Erythroblast (primary cell): ENCODE measurements around the gene MAN1B1.

Source experiments
- DNase-seq, 2 experiments: peaks; one replicate each; lab custom pipeline; 2025; lab: John Stamatoyannopoulos, UW
- GATA1 ChIP-seq: IDR thresholded peaks from 2 replicates; pipeline ENCODE4 v1.6.1; 2011; ENCODE audit warnings: low read depth, mild to moderate bottlenecking, control low read depth, low read length, moderate library complexity
- POLR2A ChIP-seq: IDR thresholded peaks from 2 replicates; pipeline ENCODE4 v1.6.1; 2011; ENCODE audit warnings: mild to moderate bottlenecking, low read length

MAN1B1 gene

GRCh38 chr9:137138058-137138721 lies 51.4 kb downstream of the MAN1B1 start:
- TF ChIP-seq GATA1 (no peak), POLR2A (no peak)
- peak in 1 of 2 experiments; percentile 24 for DNase-seq

GRCh38 chr9:137138722-137139467 lies 52.1 kb downstream of the MAN1B1 start, which contains the start of gene GRIN1:
GRIN1 (plus strand) TSS chr9:137139154; CDS start chr9:137139487, 333 bp downstream.
- DNase-seq = peak; percentile 55 to 64
- TF ChIP-seq GATA1 (no peak), POLR2A (no peak)

- DNase-seq = no peak
- TF ChIP-seq POLR2A = no peak
- no peak for TF ChIP-seq GATA1
Measured at GRCh38 chr9:137139468-137140150, 52.8 kb downstream of the MAN1B1 start.

GRCh38 chr9:137140151-137141012 lies 53.6 kb downstream of the MAN1B1 start:
- DNase-seq = no peak
- TF ChIP-seq POLR2A (no peak), GATA1 (no peak)

GRCh38 chr9:137141050-137141810 lies 54.4 kb downstream of the MAN1B1 start:
- TF ChIP-seq POLR2A (no peak), GATA1 (no peak)
- no peak for DNase-seq

GRCh38 chr9:137141976-137142936 lies 55.5 kb downstream of the MAN1B1 start:
- no peak for DNase-seq
- no peak for TF ChIP-seq GATA1
- no peak for TF ChIP-seq POLR2A

GRCh38 chr9:137143459-137143858 lies 56.7 kb downstream of the MAN1B1 start:
- no peak for DNase-seq
- no peak for TF ChIP-seq GATA1
- no peak for TF ChIP-seq POLR2A

GRCh38 chr9:137145731-137146526 lies 59.1 kb downstream of the MAN1B1 start:
- no peak for DNase-seq
- no peak for TF ChIP-seq POLR2A
- no peak for TF ChIP-seq GATA1

GRCh38 chr9:137146527-137146918 lies 59.7 kb downstream of the MAN1B1 start:
- DNase-seq = no peak
- TF ChIP-seq POLR2A (no peak), GATA1 (no peak)

GRCh38 chr9:137147091-137147792 lies 60.5 kb downstream of the MAN1B1 start:
- no peak for TF ChIP-seq POLR2A
- no peak for TF ChIP-seq GATA1
- no peak for DNase-seq

GRCh38 chr9:137147793-137148160 lies 61.0 kb downstream of the MAN1B1 start:
- TF ChIP-seq GATA1 = no peak
- TF ChIP-seq POLR2A = no peak
- DNase-seq = no peak
